ENCODE results near the gene TMEM203.

DNA sequence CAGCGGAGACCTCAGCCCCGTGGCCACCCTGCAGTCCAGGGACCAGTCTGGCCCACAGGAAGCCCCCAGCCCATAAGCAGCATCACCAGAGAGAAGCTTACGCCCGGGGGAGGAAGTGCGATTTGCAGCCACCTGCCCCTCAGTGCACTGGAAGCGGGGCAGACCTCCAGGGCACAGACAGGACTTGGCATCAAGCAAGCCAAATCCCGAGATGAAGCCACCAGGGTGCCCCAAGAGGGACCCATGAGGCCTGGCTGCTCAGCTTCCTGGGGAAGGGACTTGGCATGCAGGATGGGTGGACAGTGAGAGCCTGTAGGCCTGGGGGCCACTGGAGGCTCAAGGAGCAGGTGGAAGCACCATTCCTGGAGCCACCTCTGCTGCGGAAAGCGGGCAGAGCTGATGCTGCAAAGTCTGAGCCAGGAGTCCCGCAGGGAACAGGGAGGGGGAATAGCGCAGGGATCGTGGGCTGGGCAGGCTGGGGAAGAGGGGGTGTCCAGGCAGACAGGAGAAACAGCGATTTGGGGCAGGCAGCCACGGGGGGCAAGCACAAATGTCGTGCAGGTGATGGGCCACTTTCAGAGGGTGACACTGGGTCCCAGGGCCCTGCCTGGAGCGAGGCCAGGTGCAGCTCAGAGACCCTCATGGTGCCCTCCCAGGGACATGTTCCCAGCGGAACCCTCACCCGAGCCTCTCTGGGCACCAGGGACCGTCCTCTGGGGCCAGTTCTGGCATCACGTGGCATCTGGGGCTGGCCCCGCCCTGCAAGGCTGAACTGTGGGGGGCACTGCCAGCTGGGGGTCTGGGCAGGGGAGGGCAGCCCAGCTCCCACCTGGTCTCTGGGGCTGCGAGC, 38.8 kb downstream of the TMEM203 start:
- TF ChIP-seq, protein P1, sequence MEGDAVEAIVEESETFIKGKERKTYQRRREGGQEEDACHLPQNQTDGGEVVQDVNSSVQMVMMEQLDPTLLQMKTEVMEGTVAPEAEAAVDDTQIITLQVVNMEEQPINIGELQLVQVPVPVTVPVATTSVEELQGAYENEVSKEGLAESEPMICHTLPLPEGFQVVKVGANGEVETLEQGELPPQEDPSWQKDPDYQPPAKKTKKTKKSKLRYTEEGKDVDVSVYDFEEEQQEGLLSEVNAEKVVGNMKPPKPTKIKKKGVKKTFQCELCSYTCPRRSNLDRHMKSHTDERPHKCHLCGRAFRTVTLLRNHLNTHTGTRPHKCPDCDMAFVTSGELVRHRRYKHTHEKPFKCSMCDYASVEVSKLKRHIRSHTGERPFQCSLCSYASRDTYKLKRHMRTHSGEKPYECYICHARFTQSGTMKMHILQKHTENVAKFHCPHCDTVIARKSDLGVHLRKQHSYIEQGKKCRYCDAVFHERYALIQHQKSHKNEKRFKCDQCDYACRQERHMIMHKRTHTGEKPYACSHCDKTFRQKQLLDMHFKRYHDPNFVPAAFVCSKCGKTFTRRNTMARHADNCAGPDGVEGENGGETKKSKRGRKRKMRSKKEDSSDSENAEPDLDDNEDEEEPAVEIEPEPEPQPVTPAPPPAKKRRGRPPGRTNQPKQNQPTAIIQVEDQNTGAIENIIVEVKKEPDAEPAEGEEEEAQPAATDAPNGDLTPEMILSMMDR (conservative IDR thresholded peaks at IDR 0.05; ENCODE audit: low read depth, low read length): no peak
- no peak for TF ChIP-seq EZH2 (IDR thresholded peaks at IDR 0.05; ENCODE audit: low read length, unreplicated experiment)
- no peak for TF ChIP-seq EZH2phosphoT487 (IDR thresholded peaks at IDR 0.05; ENCODE audit: borderline replicate concordance, low read length)

Data from PC-3 (cell line).